Fibroblast of the aortic adventitia (primary cell): Measurements from ENCODE around the gene BNIPL. TPM values are rescaled to one million over a fixed set of nuclear protein-coding genes. Genes with fewer than 3 reads are reported as not detected.
A peak's percentile ranks its signal among the peaks of the same experiment; 100 is the strongest.

Source experiments
- DNase-seq: peaks from one replicate; pipeline ENCODE4 v3.0.0-alpha.2; 2010; ENCODE audit warnings: low read depth
- H3K4me3 ChIP-seq: 2 replicates; pipeline ENCODE4 v1.5.1; 2011; ENCODE audit warnings: low read depth, mild to moderate bottlenecking, control low read depth, low read length, moderate library complexity
- CTCF ChIP-seq: IDR thresholded peaks from 2 replicates; pipeline ENCODE4 v1.5.1; 2011; ENCODE audit warnings: mild to moderate bottlenecking, low read length, control low read depth, inconsistent platforms; ENCODE audit not compliant: insufficient read depth
- total RNA-seq: library from RNA; depleted of rRNA; stranded (reverse); fragments of >200 nt; gene quantifications from 2 replicates; pipeline ENCODE4 v1.2.3, GENCODE V29; 2012; ENCODE audit warnings: low replicate concordance

Gene BNIPL
- total RNA-seq, 1 donor, result 0.18 TPM

DNA sequence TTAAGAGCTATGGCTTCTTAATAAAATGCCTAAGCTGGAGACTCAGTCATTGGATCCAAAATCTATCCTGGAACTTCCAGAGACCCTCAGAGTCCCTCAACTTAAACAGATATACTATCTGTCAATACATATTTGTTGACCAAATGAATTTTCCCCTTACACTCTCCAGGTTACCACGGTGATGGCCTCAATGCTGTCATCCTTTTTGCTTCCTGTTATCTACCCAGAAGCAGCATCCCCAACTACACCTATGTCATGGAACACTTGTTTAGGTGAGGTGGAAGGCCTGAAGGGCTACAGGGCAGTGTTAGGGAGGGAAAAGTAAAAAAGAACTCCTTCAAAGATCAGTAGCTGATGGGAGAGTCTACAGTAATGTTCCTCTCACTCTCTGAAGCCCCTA lies 6.8 kb downstream of the BNIPL start:
- DNase-seq, result no peak
- no peak overlapping the region for H3K4me3 ChIP-seq
- no peak for TF ChIP-seq CTCF

- TF ChIP-seq CTCF, result no peak
- peak; percentile 65 for DNase-seq
- peak within 1 kb of the TSS; percentile 79 for H3K4me3 ChIP-seq
These were observed 11.2 kb downstream of the BNIPL start, which contains the start of gene C1orf56 for GRCh38 chr1:151047591-151047924. Gene C1orf56, plus strand, starts transcription at chr1:151047751. Its CDS starts 97 bp downstream, at chr1:151047848.

DNA sequence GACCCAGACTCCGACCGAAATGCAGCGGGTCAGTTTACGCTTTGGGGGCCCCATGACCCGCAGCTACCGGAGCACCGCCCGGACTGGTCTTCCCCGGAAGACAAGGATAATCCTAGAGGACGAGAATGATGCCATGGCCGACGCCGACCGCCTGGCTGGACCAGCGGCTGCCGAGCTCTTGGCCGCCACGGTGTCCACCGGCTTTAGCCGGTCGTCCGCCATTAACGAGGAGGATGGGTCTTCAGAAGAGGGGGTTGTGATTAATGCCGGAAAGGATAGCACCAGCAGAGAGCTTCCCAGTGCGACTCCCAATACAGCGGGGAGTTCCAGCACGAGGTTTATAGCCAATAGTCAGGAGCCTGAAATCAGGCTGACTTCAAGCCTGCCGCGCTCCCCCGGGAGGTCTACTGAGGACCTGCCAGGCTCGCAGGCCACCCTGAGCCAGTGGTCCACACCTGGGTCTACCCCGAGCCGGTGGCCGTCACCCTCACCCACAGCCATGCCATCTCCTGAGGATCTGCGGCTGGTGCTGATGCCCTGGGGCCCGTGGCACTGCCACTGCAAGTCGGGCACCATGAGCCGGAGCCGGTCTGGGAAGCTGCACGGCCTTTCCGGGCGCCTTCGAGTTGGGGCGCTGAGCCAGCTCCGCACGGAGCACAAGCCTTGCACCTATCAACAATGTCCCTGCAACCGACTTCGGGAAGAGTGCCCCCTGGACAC lies 11.7 kb downstream of the BNIPL start:
- TF ChIP-seq CTCF, result peak; percentile 55
- DNase-seq, result peak; percentile 60

GRCh38 chr1:151048645-151049032 lies 12.3 kb downstream of the BNIPL start:
- H3K4me3 ChIP-seq, result peak overlapping the region; percentile 79
- DNase-seq, result no peak
- no peak for TF ChIP-seq CTCF

More for the DNA sequence above, 11.7 kb downstream of the BNIPL start:
- peak overlapping the region; percentile 79 for H3K4me3 ChIP-seq

- DNase-seq, result no peak
- no peak overlapping the region for H3K4me3 ChIP-seq
- TF ChIP-seq CTCF, result no peak
These were observed 13.1 kb downstream of the BNIPL start for GRCh38 chr1:151049458-151049857.

- no peak overlapping the region for H3K4me3 ChIP-seq
- TF ChIP-seq CTCF, result no peak
- no peak for DNase-seq
These were observed 13.8 kb downstream of the BNIPL start for GRCh38 chr1:151050051-151050688.
